Measurements from ENCODE around the gene IGSF9. TPM values are rescaled to one million over a fixed set of nuclear protein-coding genes. Genes with fewer than 3 reads are reported as not detected.
A peak's percentile ranks its signal among the peaks of the same experiment; 100 is the strongest.

Gene IGSF9
- total RNA-seq, 1 experiment from 2014 or later = 21.2 TPM

GRCh38 chr1:159941591-159942560 is 3.5 kb downstream of the IGSF9 start:
- no peak for TF ChIP-seq CTCF (IDR thresholded peaks at IDR 0.05; ENCODE audit: insufficient read depth in 1 of 2, low read depth in 1 of 2, low read length in 1 of 2, severe bottlenecking in 1 of 2, unreplicated experiment in 1 of 2)
- Histone ChIP-seq H3K9me3 (no peaks in the 10 kb centered on the region), H3K4me1 (peaks cover 67% of the 10 kb centered on the region), H3K36me3 (ENCODE audit: control insufficient read depth, insufficient read depth, low read length) (no peaks in the 10 kb centered on the region), H3K27me3 (replicated peaks; ENCODE audit: control insufficient read depth, insufficient read depth, low read length) (no peaks in the 10 kb centered on the region), H3K4me3 (ENCODE audit: low read depth, low read length) (no peak overlapping the region)
- Mint-ChIP-seq H3K36me3 (ENCODE audit: insufficient read depth, unreplicated experiment) (peaks cover 10% of the 10 kb centered on the region), H3K27ac (ENCODE audit: unreplicated experiment) (no peak overlapping the region), H3K4me1 (ENCODE audit: low read depth, unreplicated experiment) (peaks cover 60% of the 10 kb centered on the region), H3K9me3 (ENCODE audit: unreplicated experiment) (no peaks in the 10 kb centered on the region), H3K4me3 (ENCODE audit: unreplicated experiment) (peak overlapping the region; percentile 10), H3K27me3 (ENCODE audit: insufficient read depth, unreplicated experiment) (no peaks in the 10 kb centered on the region)
- BruUV-seq (replicated peaks) = no TSS peak
- DNase-seq = no peak
- intact Hi-C loops (cut with micrococcal nuclease; ENCODE audit: unreplicated experiment) = no loop called here
- ChIA-PET CTCF (interaction anchor here (10.1 kb wide), 1 partner anchor 64 kb away, joined by 129 read pairs; no protein-coding TSS in a partner anchor), POLR2A (no interaction called here)

- no peaks in the 10 kb centered on the region for H3K9me3 ChIP-seq
- ChIA-PET POLR2A (no interaction called here), CTCF (interaction anchor here (10.1 kb wide), 1 partner anchor 65 kb away, joined by 129 read pairs; no protein-coding TSS in a partner anchor)
- H3K27ac Mint-ChIP-seq (ENCODE audit: unreplicated experiment) = peak overlapping the region; percentile 73
- peaks cover 15% of the 10 kb centered on the region for H3K36me3 Mint-ChIP-seq (ENCODE audit: insufficient read depth, unreplicated experiment)
- DNase-seq = no peak
- H3K4me3 Mint-ChIP-seq (ENCODE audit: unreplicated experiment) = no peak overlapping the region
- peaks cover 67% of the 10 kb centered on the region for H3K4me1 ChIP-seq
- H3K9me3 Mint-ChIP-seq (ENCODE audit: unreplicated experiment) = no peaks in the 10 kb centered on the region
- H3K27me3 Mint-ChIP-seq (ENCODE audit: insufficient read depth, unreplicated experiment) = no peaks in the 10 kb centered on the region
- H3K4me1 Mint-ChIP-seq (ENCODE audit: low read depth, unreplicated experiment) = peaks cover 66% of the 10 kb centered on the region
- H3K36me3 ChIP-seq (ENCODE audit: control insufficient read depth, insufficient read depth, low read length) = no peaks in the 10 kb centered on the region; the same call in 1 of the 2 replicates
- intact Hi-C loops (cut with micrococcal nuclease; ENCODE audit: unreplicated experiment) = no loop called here
- no peaks in the 10 kb centered on the region for H3K27me3 ChIP-seq (replicated peaks; ENCODE audit: control insufficient read depth, insufficient read depth, low read length)
- no peak for TF ChIP-seq CTCF (IDR thresholded peaks at IDR 0.05; ENCODE audit: insufficient read depth in 1 of 2, low read depth in 1 of 2, low read length in 1 of 2, severe bottlenecking in 1 of 2, unreplicated experiment in 1 of 2)
- no peak overlapping the region for H3K4me3 ChIP-seq (ENCODE audit: low read depth, low read length)
- no TSS peak for BruUV-seq (replicated peaks)
Measured at GRCh38 chr1:159941141-159941540, 4.3 kb downstream of the IGSF9 start.

GRCh38 chr1:159940006-159940620 is 5.3 kb downstream of the IGSF9 start:
- DNase-seq = peak in 1 of 2 experiments; percentile 37
- peaks cover 60% of the 10 kb centered on the region for H3K4me1 Mint-ChIP-seq (ENCODE audit: low read depth, unreplicated experiment)
- H3K36me3 ChIP-seq (ENCODE audit: control insufficient read depth, insufficient read depth, low read length) = peaks cover 2% of the 10 kb centered on the region; the same call in 1 of the 2 replicates
- intact Hi-C loops (cut with micrococcal nuclease; ENCODE audit: unreplicated experiment) = no loop called here
- no TSS peak for BruUV-seq (replicated peaks)
- no peak for TF ChIP-seq CTCF (IDR thresholded peaks at IDR 0.05; ENCODE audit: insufficient read depth in 1 of 2, low read depth in 1 of 2, low read length in 1 of 2, severe bottlenecking in 1 of 2, unreplicated experiment in 1 of 2)
- H3K9me3 Mint-ChIP-seq (ENCODE audit: unreplicated experiment) = no peaks in the 10 kb centered on the region
- H3K9me3 ChIP-seq = no peaks in the 10 kb centered on the region
- ChIA-PET POLR2A (interaction anchor here (1.0 kb wide), 1 partner anchor 18 kb away, joined by 3 read pairs; no protein-coding TSS in a partner anchor), CTCF (interaction anchor here (0.7 to 10.1 kb wide), 6 partner anchors 17 to 159 kb away, joined by 3 to 129 read pairs (median 4); partner anchors contain the start of gene DUSP23)
- peak overlapping the region; percentile 53 for H3K4me3 Mint-ChIP-seq (ENCODE audit: unreplicated experiment)
- H3K27me3 ChIP-seq (replicated peaks; ENCODE audit: control insufficient read depth, insufficient read depth, low read length) = no peaks in the 10 kb centered on the region
- peaks cover 15% of the 10 kb centered on the region for H3K36me3 Mint-ChIP-seq (ENCODE audit: insufficient read depth, unreplicated experiment)
- no peak overlapping the region for H3K4me3 ChIP-seq (ENCODE audit: low read depth, low read length)
- no peaks in the 10 kb centered on the region for H3K27me3 Mint-ChIP-seq (ENCODE audit: insufficient read depth, unreplicated experiment)
- peak overlapping the region; percentile 73 for H3K27ac Mint-ChIP-seq (ENCODE audit: unreplicated experiment)
- peaks cover 68% of the 10 kb centered on the region for H3K4me1 ChIP-seq

Data from Caco-2 (cell line).